ENCODE measurements around the gene KTN1.

KTN1 gene

DNA sequence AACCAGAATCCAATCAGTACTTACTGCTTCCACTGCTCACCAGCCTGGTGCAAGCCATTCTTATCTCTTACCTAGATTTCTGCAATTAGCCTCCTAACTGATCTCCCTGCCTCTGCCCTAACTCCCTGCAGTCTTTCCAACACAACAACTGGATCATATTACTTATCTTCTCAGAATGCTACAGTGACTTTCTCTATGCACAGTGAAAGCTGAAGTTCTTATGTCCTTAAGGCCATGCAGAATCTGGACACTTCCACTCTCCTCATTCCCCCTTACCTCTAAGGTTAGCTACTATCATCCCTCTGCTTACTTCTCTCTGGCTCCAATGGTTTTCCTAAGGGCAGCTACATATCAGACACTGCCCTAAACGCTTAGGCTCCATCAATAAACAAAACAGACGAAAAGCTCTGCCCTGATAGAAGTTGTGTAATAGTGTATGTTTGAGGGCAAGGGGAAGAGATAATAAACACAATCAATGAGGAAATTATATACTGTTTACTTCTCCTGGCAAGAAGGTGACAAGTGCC lies 4.0 kb downstream of the KTN1 start:
- no peak for DNase-seq
- Mint-ChIP-seq H3K36me3 (peaks cover 2% of the 10 kb centered on the region), H3K9me3 (no peaks in the 10 kb centered on the region), H3K27ac (no peak overlapping the region), H3K4me1 (peaks cover 44% of the 10 kb centered on the region), H3K4me3 (no peak overlapping the region), H3K27me3 (no peaks in the 10 kb centered on the region)
- CTCF ChIA-PET, result no interaction called here

- CTCF ChIA-PET, result no interaction called here
- H3K27ac Mint-ChIP-seq, result no peak overlapping the region
- no peaks in the 10 kb centered on the region for H3K36me3 Mint-ChIP-seq
- no peak overlapping the region for H3K4me3 Mint-ChIP-seq
- H3K27me3 Mint-ChIP-seq, result no peaks in the 10 kb centered on the region
- no peak for DNase-seq
- H3K9me3 Mint-ChIP-seq, result no peaks in the 10 kb centered on the region
- H3K4me1 Mint-ChIP-seq, result peaks cover 40% of the 10 kb centered on the region
These were observed 5.8 kb downstream of the KTN1 start for GRCh38 chr14:55585854-55586253.

GRCh38 chr14:55586411-55586810 lies 6.4 kb downstream of the KTN1 start:
- Mint-ChIP-seq H3K9me3 (no peaks in the 10 kb centered on the region), H3K36me3 (no peaks in the 10 kb centered on the region), H3K27ac (no peak overlapping the region), H3K4me3 (no peak overlapping the region), H3K27me3 (no peaks in the 10 kb centered on the region), H3K4me1 (peaks cover 36% of the 10 kb centered on the region)
- DNase-seq, result no peak
- CTCF ChIA-PET, result no interaction called here

DNA sequence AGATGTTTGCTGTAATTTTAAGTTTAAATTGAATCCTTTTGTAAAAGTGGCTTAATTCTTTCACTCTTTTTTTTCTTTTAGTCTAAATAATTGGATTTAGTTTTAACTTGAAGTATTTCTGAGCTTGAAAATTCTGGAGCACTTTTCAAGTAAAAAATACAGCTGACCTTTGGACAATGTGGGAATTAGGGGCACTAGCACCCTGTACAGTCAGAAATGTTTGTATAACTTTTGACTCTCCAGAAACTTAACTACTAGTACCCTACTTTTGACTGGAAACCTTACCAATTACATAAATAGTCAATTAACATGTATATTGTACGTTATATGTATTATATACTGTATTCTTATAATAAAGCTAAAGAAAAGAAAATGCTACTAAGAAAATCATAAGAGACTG lies 7.8 kb downstream of the KTN1 start:
- Mint-ChIP-seq H3K27me3 (no peaks in the 10 kb centered on the region), H3K4me1 (peaks cover 35% of the 10 kb centered on the region), H3K36me3 (peaks cover 4% of the 10 kb centered on the region), H3K4me3 (no peak overlapping the region), H3K27ac (no peak overlapping the region), H3K9me3 (no peaks in the 10 kb centered on the region)
- CTCF ChIA-PET, result no interaction called here
- DNase-seq, result no peak

- H3K4me1 Mint-ChIP-seq, result peaks cover 33% of the 10 kb centered on the region
- no peak for DNase-seq
- CTCF ChIA-PET, result no interaction called here
- H3K4me3 Mint-ChIP-seq, result no peak overlapping the region
- H3K27me3 Mint-ChIP-seq, result no peaks in the 10 kb centered on the region
- no peak overlapping the region for H3K27ac Mint-ChIP-seq
- H3K36me3 Mint-ChIP-seq, result peaks cover 4% of the 10 kb centered on the region
- H3K9me3 Mint-ChIP-seq, result no peaks in the 10 kb centered on the region
These were observed 8.3 kb downstream of the KTN1 start for GRCh38 chr14:55588259-55588699.

GRCh38 chr14:55589171-55589570 lies 9.2 kb downstream of the KTN1 start:
- Mint-ChIP-seq H3K27me3 (no peaks in the 10 kb centered on the region), H3K36me3 (peaks cover 4% of the 10 kb centered on the region), H3K27ac (no peak overlapping the region), H3K4me1 (peaks cover 38% of the 10 kb centered on the region), H3K9me3 (no peaks in the 10 kb centered on the region), H3K4me3 (no peak overlapping the region)
- no peak for DNase-seq
- CTCF ChIA-PET, result no interaction called here

DNA sequence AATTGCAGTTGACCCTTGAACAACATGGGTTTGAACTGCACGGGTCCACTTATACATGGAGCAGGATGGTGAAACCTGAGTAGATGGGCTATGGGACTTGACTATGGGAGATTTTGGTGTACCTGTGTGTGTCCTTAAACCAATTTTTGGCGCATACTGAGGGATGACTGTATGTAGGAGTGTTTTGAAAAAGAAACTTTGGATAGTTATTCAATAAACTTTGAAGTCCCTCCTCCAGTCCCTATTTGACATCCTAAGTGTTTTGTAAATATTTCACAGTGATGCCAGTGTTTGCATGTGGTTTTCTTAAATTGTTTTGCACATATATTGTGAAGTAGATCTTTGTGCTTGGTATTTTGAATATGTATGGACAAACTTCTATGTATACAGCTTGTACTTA lies 12.4 kb downstream of the KTN1 start:
- Mint-ChIP-seq H3K27ac (no peak overlapping the region), H3K36me3 (peaks cover 12% of the 10 kb centered on the region), H3K4me3 (no peak overlapping the region), H3K27me3 (no peaks in the 10 kb centered on the region), H3K9me3 (peaks cover 4% of the 10 kb centered on the region), H3K4me1 (peaks cover 24% of the 10 kb centered on the region)
- CTCF ChIA-PET, result no interaction called here
- no peak for DNase-seq

- Mint-ChIP-seq H3K27me3 (no peaks in the 10 kb centered on the region), H3K36me3 (peaks cover 12% of the 10 kb centered on the region), H3K9me3 (peaks cover 4% of the 10 kb centered on the region), H3K4me3 (no peak overlapping the region), H3K27ac (no peak overlapping the region), H3K4me1 (peaks cover 21% of the 10 kb centered on the region)
- DNase-seq, result no peak
- CTCF ChIA-PET, result interaction anchor here (1.9 kb wide), 1 partner anchor 12 kb away, joined by 4 read pairs; no protein-coding TSS in a partner anchor
These were observed 13.7 kb downstream of the KTN1 start for GRCh38 chr14:55593698-55594097.

- no peak overlapping the region for H3K4me3 Mint-ChIP-seq
- H3K9me3 Mint-ChIP-seq, result peaks cover 4% of the 10 kb centered on the region
- H3K27me3 Mint-ChIP-seq, result no peaks in the 10 kb centered on the region
- H3K4me1 Mint-ChIP-seq, result no peaks in the 10 kb centered on the region
- no peak overlapping the region for H3K27ac Mint-ChIP-seq
- H3K36me3 Mint-ChIP-seq, result peaks cover 8% of the 10 kb centered on the region
- CTCF ChIA-PET, result no interaction called here
- no peak for DNase-seq
These were observed 19.4 kb downstream of the KTN1 start for GRCh38 chr14:55599250-55599879.

- H3K4me1 Mint-ChIP-seq, result no peaks in the 10 kb centered on the region
- H3K36me3 Mint-ChIP-seq, result peaks cover 3% of the 10 kb centered on the region
- no peak overlapping the region for H3K4me3 Mint-ChIP-seq
- no peaks in the 10 kb centered on the region for H3K9me3 Mint-ChIP-seq
- no peaks in the 10 kb centered on the region for H3K27me3 Mint-ChIP-seq
- H3K27ac Mint-ChIP-seq, result no peak overlapping the region
- CTCF ChIA-PET, result no interaction called here
- no peak for DNase-seq
These were observed 21.0 kb downstream of the KTN1 start for GRCh38 chr14:55600784-55601561.

DNA sequence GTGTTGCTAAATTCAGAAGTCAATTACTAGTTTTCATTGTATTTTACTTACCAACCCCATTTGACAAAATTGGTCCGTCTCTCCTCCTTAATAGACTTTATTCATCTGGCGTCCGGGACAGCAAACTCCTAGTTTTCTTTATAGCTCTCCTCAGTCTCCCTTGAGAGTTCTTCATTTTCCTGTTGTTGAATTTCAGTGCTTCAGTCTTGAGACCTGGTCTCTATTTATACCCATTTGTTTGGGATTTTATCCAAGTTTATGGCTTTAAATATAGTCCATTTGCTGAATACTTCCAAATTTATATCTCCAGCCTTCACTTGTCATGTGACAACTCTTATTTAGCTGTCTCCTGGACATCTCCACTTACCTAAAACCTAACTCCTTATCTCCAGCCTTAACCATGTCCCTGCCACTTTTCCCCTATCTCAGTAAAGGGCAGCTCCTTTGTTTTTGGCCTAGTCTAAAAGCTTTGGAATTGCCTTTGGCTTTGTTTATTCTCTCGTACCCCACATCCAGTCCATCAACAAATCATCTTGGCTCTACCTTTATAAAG lies 23.5 kb downstream of the KTN1 start:
- DNase-seq, result no peak
- no peaks in the 10 kb centered on the region for H3K36me3 Mint-ChIP-seq
- H3K27me3 Mint-ChIP-seq, result no peaks in the 10 kb centered on the region
- no peak overlapping the region for H3K4me3 Mint-ChIP-seq
- no peaks in the 10 kb centered on the region for H3K4me1 Mint-ChIP-seq
- CTCF ChIA-PET, result no interaction called here
- H3K27ac Mint-ChIP-seq, result no peak overlapping the region
- H3K9me3 Mint-ChIP-seq, result no peaks in the 10 kb centered on the region

GRCh38 chr14:55604488-55604887 lies 24.5 kb downstream of the KTN1 start:
- no peak for DNase-seq
- H3K4me3 Mint-ChIP-seq, result no peak overlapping the region
- no peak overlapping the region for H3K27ac Mint-ChIP-seq
- CTCF ChIA-PET, result no interaction called here
- H3K4me1 Mint-ChIP-seq, result no peaks in the 10 kb centered on the region
- peaks cover 3% of the 10 kb centered on the region for H3K36me3 Mint-ChIP-seq
- no peaks in the 10 kb centered on the region for H3K9me3 Mint-ChIP-seq
- H3K27me3 Mint-ChIP-seq, result no peaks in the 10 kb centered on the region

- H3K27me3 Mint-ChIP-seq, result no peaks in the 10 kb centered on the region
- H3K27ac Mint-ChIP-seq, result no peak overlapping the region
- no peaks in the 10 kb centered on the region for H3K4me1 Mint-ChIP-seq
- DNase-seq, result no peak
- H3K36me3 Mint-ChIP-seq, result peaks cover 3% of the 10 kb centered on the region
- CTCF ChIA-PET, result no interaction called here
- H3K4me3 Mint-ChIP-seq, result no peak overlapping the region
- H3K9me3 Mint-ChIP-seq, result no peaks in the 10 kb centered on the region
These were observed 25.0 kb downstream of the KTN1 start for GRCh38 chr14:55604900-55605418.

DNA sequence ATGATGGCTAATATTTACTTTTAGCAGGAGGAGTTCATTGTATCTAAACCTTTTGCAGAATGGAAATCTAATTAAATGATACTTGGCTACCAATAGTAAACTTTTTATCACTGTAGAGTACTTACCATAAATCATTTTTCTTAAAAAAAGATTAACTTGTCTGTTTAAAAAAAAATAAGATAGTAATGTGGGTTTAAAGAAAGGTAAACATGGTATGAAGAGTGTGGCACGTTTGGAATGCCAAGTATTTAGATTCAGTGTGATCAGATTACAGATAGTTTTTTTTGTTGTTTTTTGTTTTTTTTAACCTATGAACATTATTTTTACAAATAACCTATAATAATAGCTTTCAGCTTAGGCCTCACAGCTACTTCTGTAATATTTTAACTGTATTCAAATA lies 25.8 kb downstream of the KTN1 start:
- DNase-seq, result no peak
- Mint-ChIP-seq H3K27ac (no peak overlapping the region), H3K36me3 (peaks cover 3% of the 10 kb centered on the region), H3K9me3 (no peaks in the 10 kb centered on the region), H3K27me3 (no peaks in the 10 kb centered on the region), H3K4me3 (no peak overlapping the region), H3K4me1 (no peaks in the 10 kb centered on the region)
- CTCF ChIA-PET, result no interaction called here

DNA sequence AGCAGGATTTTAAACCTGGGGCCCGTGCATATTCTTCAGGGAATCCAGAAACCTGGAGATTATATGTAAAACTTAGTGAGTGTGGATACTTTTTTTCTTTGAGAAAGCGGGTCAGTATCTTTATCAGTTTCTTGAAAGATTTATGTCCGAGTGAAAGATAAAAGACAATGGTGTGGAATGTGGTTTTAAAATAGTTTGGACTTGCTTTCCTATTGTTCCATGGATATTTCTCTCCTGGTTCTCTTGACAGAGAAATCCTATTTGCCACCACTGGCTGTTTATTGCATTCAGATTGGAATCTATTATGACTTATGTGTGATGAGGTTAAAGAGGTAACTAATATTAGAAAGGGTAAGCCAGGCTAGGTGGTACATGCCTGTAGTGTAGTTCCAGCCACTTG lies 27.4 kb downstream of the KTN1 start:
- Mint-ChIP-seq H3K4me3 (no peak overlapping the region), H3K27ac (no peak overlapping the region), H3K4me1 (no peaks in the 10 kb centered on the region), H3K36me3 (peaks cover 5% of the 10 kb centered on the region), H3K27me3 (no peaks in the 10 kb centered on the region), H3K9me3 (no peaks in the 10 kb centered on the region)
- CTCF ChIA-PET, result no interaction called here
- no peak for DNase-seq
